HuH-7 (cell line): ENCODE data around the gene SH3TC1.

ENCODE experiments used
- DNase-seq: peaks from one replicate; pipeline ENCODE4 v3.0.0; 2011; ENCODE audit warnings: low spot score

SH3TC1 gene

GRCh38 chr4:8198906-8199593, at the start of gene SH3TC1:
TSS of gene SH3TC1 (plus strand) at chr4:8199290. CDS start at chr4:8205195, 5,905 bp downstream.
- DNase-seq = peak; percentile 98

- no peak for DNase-seq
Observed at GRCh38 chr4:8149664-8150063, 49.4 kb upstream of the SH3TC1 start.

GRCh38 chr4:8150152-8151090, 48.7 kb upstream of the SH3TC1 start:
- DNase-seq = no peak

GRCh38 chr4:8151165-8151650, 47.9 kb upstream of the SH3TC1 start:
- DNase-seq = no peak

GRCh38 chr4:8152090-8152864, 46.8 kb upstream of the SH3TC1 start:
- DNase-seq = no peak

- no peak for DNase-seq
Observed at GRCh38 chr4:8152865-8153257, 46.2 kb upstream of the SH3TC1 start.

- DNase-seq = no peak
Observed at GRCh38 chr4:8153441-8153840, 45.6 kb upstream of the SH3TC1 start.

- DNase-seq = no peak
Observed at GRCh38 chr4:8155048-8155447, 44.0 kb upstream of the SH3TC1 start.

GRCh38 chr4:8155660-8156421, 43.2 kb upstream of the SH3TC1 start:
- DNase-seq = no peak

- no peak for DNase-seq
Observed at GRCh38 chr4:8156617-8157016, 42.5 kb upstream of the SH3TC1 start.

GRCh38 chr4:8157496-8157895, 41.6 kb upstream of the SH3TC1 start:
- no peak for DNase-seq

GRCh38 chr4:8157944-8158709, 41.0 kb upstream of the SH3TC1 start:
- no peak for DNase-seq

- peak; percentile 83 for DNase-seq
Observed at GRCh38 chr4:8158710-8159536, 40.2 kb upstream of the SH3TC1 start, which contains the start of gene ABLIM2. TSS of gene ABLIM2 (minus strand) at chr4:8158813. CDS start at chr4:8158689, 124 bp downstream.

- no peak for DNase-seq
Observed at GRCh38 chr4:8159537-8160232, 39.4 kb upstream of the SH3TC1 start.

- no peak for DNase-seq
Observed at GRCh38 chr4:8160233-8160560, 38.9 kb upstream of the SH3TC1 start.

GRCh38 chr4:8160572-8160971, 38.5 kb upstream of the SH3TC1 start:
- DNase-seq = no peak

GRCh38 chr4:8162625-8163024, 36.5 kb upstream of the SH3TC1 start:
- DNase-seq = no peak

- no peak for DNase-seq
Observed at GRCh38 chr4:8163026-8163425, 36.1 kb upstream of the SH3TC1 start.
